Adrenal gland (tissue), 19 donors: Measurements from ENCODE around the gene STAMBPL1. TPM values are rescaled to one million over a fixed set of nuclear protein-coding genes. Genes with fewer than 3 reads are reported as not detected.

Experiments
- DNase-seq, 7 donors: peaks; one replicate each; pipeline ENCODE4 v3.0.0-alpha.2; 2019 to 2020
- H3K27ac ChIP-seq, 5 donors: fragments of 200-600 bp; sonication (generic) in 4 of 5; 1 replicate in 3 of 5; 2 replicates in 2 of 5; pipeline versions ENCODE4 v1.5.1 to v1.8.0; 2016 to 2020; ENCODE audit warnings: mild to moderate bottlenecking in 1 of 5
- H3K27me3 ChIP-seq: fragments of 200-600 bp; 2 replicates; pipeline ENCODE4 v1.8.0; 2021
- H3K36me3 ChIP-seq, 2 donors: fragments of 200-600 bp; replicated peaks in 1 of 2; 1 replicate in 1 of 2; 2 replicates in 1 of 2; pipeline versions ENCODE4 v1.5.1 to v1.8.0; 2018 to 2022
- H3K4me1 ChIP-seq, 2 donors: fragments of 200-600 bp; replicated peaks in 1 of 2; 1 replicate in 1 of 2; 2 replicates in 1 of 2; pipeline versions ENCODE4 v1.5.1 to v1.8.0; 2018 to 2021
- H3K4me3 ChIP-seq, 4 donors: fragments of 200-600 bp; sonication (generic) in 3 of 4; one replicate each; pipeline ENCODE4 v1.5.1; 2016 to 2018
- H3K9me3 ChIP-seq, 3 donors: fragments of 200-600 bp; sonication (generic) in 1 of 3; replicated peaks in 1 of 3; 1 replicate in 2 of 3; 2 replicates in 1 of 3; pipeline versions ENCODE4 v1.5.1 to v1.8.0; 2016 to 2021
- POLR2A ChIP-seq, 2 donors: fragments of 450-650 bp; IDR thresholded peaks; one replicate each; pipeline ENCODE4 v1.6.1; 2017; ENCODE audit warnings: antibody characterized with exemption in 2 of 2, mild to moderate bottlenecking in 2 of 2, moderate library complexity in 1 of 2
- WGBS, 4 donors: extraction: QIAGEN DNeasy Blood & Tissue Kit in 2 of 4; methylation state at CpG; one replicate each; pipeline versions ENCODE4 v1.1.5 to v1.1.7; 2013 to 2017; 5-methylcytosine and 5-hydroxymethylcytosine counted together
- intact Hi-C, 2 donors: fragments of 100-400 bp; cut with DNase I; formaldehyde crosslinking; loops; one replicate each; pipeline versions ENCODE4 v1.14.1 to v1.15.0; 2022 to 2023
- long read RNA-seq, 10 donors: library from polyadenylated mRNA in 3 of 10; unstranded in 2 of 10; stranded (forward) in 1 of 10; transcript quantifications; one replicate each; pipeline ENCODE4 v2.0.0 and lab custom pipeline, GENCODE V29; 2021 to 2026
- polyA plus RNA-seq, 3 donors: library from polyadenylated mRNA; stranded (reverse); fragments of 200-250 nt in 2 of 3; fragments of 350-450 nt in 1 of 3; fragmentation: Illumina TruSeq in 1 of 3; extraction: RNeasy Lipid Tissue Mini Kit (QIAGEN cat#74804) in 1 of 3; gene quantifications; one replicate each; pipeline ENCODE4 v1.2.3, GENCODE V29; 2013 to 2014
- total RNA-seq, 9 donors: library from RNA; depleted of rRNA in 4 of 9; stranded (reverse); fragments of >200 nt in 4 of 9; fragments of 120-200 nt in 1 of 9; fragmentation: NEBNext Ultra II Directional in 1 of 9; extraction: Animal tissue kit (Norgen Biotek cat#: 25700) in 1 of 9; gene quantifications; one replicate each; pipeline versions ENCODE4 v1.1.0 to v1.2.4, GENCODE V29; 2013 to 2023
- TF ChIP-seq, protein P1 (sequence below), 6 experiments: fragments of 450-650 bp in 4 of 6; fragments of 200-600 bp in 2 of 6; sonication (generic) in 1 of 6; IDR thresholded peaks; 1 replicate in 5 of 6; 2 replicates in 1 of 6; pipeline versions ENCODE4 v1.5.1 to v1.8.0; 2016 to 2021; ENCODE audit warnings: antibody characterized with exemption in 6 of 6, mild to moderate bottlenecking in 2 of 6, moderate library complexity in 1 of 6
- donor health status: healthy with polysubstance abuse.
- donor health status: Bipolar disorder and iron deficiency.
- donor health status: DM: yes; HTN: yes; CAD: no.
- donor health status: DM: no; HTN: no; CAD: no.
- donor health status: DM: no; HTN: no; CAD: no.
- donor health status: DM: yes; HTN: yes; CAD: no.

Gene STAMBPL1
- total RNA-seq, result 100 to 1,000 TPM in 1 of 9 donors, 10 to 100 TPM in 8; 11.0 to 108 (median 55.2) TPM
- polyA plus RNA-seq, result 10 to 100 TPM; 22.0 to 49.2 (median 27.0) TPM
- long read RNA-seq, donor 1, transcript STAMBPL1-203 (11 exons, 2,532 nt), result major isoform, 8 of 10 reads
- long read RNA-seq, donor 1, partial matches to known transcripts, result 0 of 10 reads
- long read RNA-seq, donor 1, other reads (novel, unspliced or antisense), result 0 of 10 reads
- long read RNA-seq, donor 2, partial matches to known transcripts, result 5 of 8 reads
- long read RNA-seq, donor 2, other reads (novel, unspliced or antisense), result 0 of 8 reads
- long read RNA-seq, donor 3, partial matches to known transcripts, result 48 of 65 reads
- long read RNA-seq, donor 3, other reads (novel, unspliced or antisense), result 13 of 65 reads
- long read RNA-seq, donor 4, transcript STAMBPL1-203 (11 exons, 2,532 nt), result major isoform, 9 of 14 reads
- long read RNA-seq, donor 4, partial matches to known transcripts, result 2 of 14 reads
- long read RNA-seq, donor 4, other reads (novel, unspliced or antisense), result 3 of 14 reads
- long read RNA-seq, donor 5, transcript STAMBPL1-203 (11 exons, 2,532 nt), result major isoform, 57 of 75 reads
- long read RNA-seq, donor 5, partial matches to known transcripts, result 4 of 75 reads
- long read RNA-seq, donor 5, other reads (novel, unspliced or antisense), result 13 of 75 reads
- long read RNA-seq, donor 6, transcript STAMBPL1-203 (11 exons, 2,532 nt), result major isoform, 5 of 11 reads
- long read RNA-seq, donor 6, partial matches to known transcripts, result 3 of 11 reads
- long read RNA-seq, donor 6, other reads (novel, unspliced or antisense), result 3 of 11 reads
- long read RNA-seq, donor 7, partial matches to known transcripts, result 0 of 3 reads
- long read RNA-seq, donor 7, other reads (novel, unspliced or antisense), result 0 of 3 reads
- long read RNA-seq, donor 8, transcript STAMBPL1-203 (11 exons, 2,532 nt), result major isoform, 7 of 10 reads
- long read RNA-seq, donor 8, partial matches to known transcripts, result 0 of 10 reads
- long read RNA-seq, donor 8, other reads (novel, unspliced or antisense), result 0 of 10 reads
- long read RNA-seq, donor 9, transcript STAMBPL1-203 (11 exons, 2,532 nt), result major isoform, 7 of 40 reads
- long read RNA-seq, donor 9, partial matches to known transcripts, result 20 of 40 reads
- long read RNA-seq, donor 9, other reads (novel, unspliced or antisense), result 11 of 40 reads
- long read RNA-seq, donor 10, transcript STAMBPL1-203 (11 exons, 2,532 nt), result major isoform, 6 of 6 reads
- long read RNA-seq, donor 10, partial matches to known transcripts, result 0 of 6 reads
- long read RNA-seq, donor 10, other reads (novel, unspliced or antisense), result 0 of 6 reads

- DNase-seq, result peak in 6 of 7 donors; percentile 36 to 78 (median 62)
- Histone ChIP-seq H3K36me3 (no peaks in the 10 kb centered on the region), H3K4me1 (peaks cover 23 to 45% of the 10 kb centered on the region in 2 donors), H3K4me3 (peak within 1 kb of the TSS; percentile 52 to 83 (median 72)), H3K27me3 (no peaks in the 10 kb centered on the region), H3K9me3 (no peaks in the 10 kb centered on the region), H3K27ac (peak within 1 kb of the TSS; percentile 26 to 98 (median 95))
- TF ChIP-seq, protein P1, sequence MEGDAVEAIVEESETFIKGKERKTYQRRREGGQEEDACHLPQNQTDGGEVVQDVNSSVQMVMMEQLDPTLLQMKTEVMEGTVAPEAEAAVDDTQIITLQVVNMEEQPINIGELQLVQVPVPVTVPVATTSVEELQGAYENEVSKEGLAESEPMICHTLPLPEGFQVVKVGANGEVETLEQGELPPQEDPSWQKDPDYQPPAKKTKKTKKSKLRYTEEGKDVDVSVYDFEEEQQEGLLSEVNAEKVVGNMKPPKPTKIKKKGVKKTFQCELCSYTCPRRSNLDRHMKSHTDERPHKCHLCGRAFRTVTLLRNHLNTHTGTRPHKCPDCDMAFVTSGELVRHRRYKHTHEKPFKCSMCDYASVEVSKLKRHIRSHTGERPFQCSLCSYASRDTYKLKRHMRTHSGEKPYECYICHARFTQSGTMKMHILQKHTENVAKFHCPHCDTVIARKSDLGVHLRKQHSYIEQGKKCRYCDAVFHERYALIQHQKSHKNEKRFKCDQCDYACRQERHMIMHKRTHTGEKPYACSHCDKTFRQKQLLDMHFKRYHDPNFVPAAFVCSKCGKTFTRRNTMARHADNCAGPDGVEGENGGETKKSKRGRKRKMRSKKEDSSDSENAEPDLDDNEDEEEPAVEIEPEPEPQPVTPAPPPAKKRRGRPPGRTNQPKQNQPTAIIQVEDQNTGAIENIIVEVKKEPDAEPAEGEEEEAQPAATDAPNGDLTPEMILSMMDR (IDR thresholded peaks at IDR 0.05), result no peak
- TF ChIP-seq POLR2A (IDR thresholded peaks at IDR 0.05), result no peak
- WGBS, 4 donors, result 2 to 6% (median 3%) methylated on average over 19 to 26 of the region's 26 CpGs
- intact Hi-C loops, result no loop called here
Observed at GRCh38 chr10:88879534-88880281, at the start of gene STAMBPL1. STAMBPL1 (plus strand) TSS chr10:88880245; CDS start chr10:88901709, 21,464 bp downstream.

- no peaks in the 10 kb centered on the region for H3K27me3 ChIP-seq
- H3K4me1 ChIP-seq, result peaks cover 0 to 13% of the 10 kb centered on the region in 2 donors
- intact Hi-C loops, result loop anchor here (10.0 kb wide), 1 partner anchor 384 kb away; no protein-coding TSS in a partner anchor
- no peak for TF ChIP-seq POLR2A (IDR thresholded peaks at IDR 0.05)
- TF ChIP-seq, protein P1 (IDR thresholded peaks at IDR 0.05), result no peak
- H3K27ac ChIP-seq, result no peak overlapping the region
- H3K9me3 ChIP-seq, result no peaks in the 10 kb centered on the region
- no peak for DNase-seq
- H3K36me3 ChIP-seq, result no peaks in the 10 kb centered on the region
- no peak overlapping the region for H3K4me3 ChIP-seq
- WGBS, 4 donors, result 85 to 90% (median 88%) methylated on average over 9 of the region's 9 CpGs
Observed at GRCh38 chr10:88830643-88831268, 49.3 kb upstream of the STAMBPL1 start.

DNA sequence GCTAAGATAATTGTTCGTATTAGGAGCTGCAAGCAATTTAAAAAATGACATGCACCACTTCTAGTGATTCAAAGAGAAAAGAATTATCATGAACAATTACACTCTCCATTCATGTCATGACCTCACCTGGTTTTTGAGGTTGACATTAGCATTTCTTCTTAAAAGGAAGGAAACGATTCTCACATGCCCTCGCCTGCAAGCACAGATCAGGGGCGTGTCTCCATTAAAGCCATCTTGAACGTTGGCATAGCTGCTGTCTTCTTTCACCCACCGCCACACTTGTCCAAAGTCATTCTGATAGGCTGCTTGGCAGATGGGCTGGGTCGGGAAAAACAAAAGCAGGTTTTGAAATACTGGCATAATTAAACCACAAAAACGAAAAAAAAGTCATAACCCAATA lies 48.3 kb upstream of the STAMBPL1 start:
- intact Hi-C loops, result loop anchor here (10.0 kb wide), 1 partner anchor 383 kb away; no protein-coding TSS in a partner anchor
- H3K4me1 ChIP-seq, result peaks cover 0 to 16% of the 10 kb centered on the region in 2 donors

More for the DNA sequence above, 48.3 kb upstream of the STAMBPL1 start:
- 77 to 79% (median 78%) methylated on average over 8 of the region's 8 CpGs for WGBS, 4 donors
- Histone ChIP-seq H3K36me3 (no peaks in the 10 kb centered on the region), H3K4me3 (no peak overlapping the region), H3K27me3 (no peaks in the 10 kb centered on the region), H3K9me3 (no peaks in the 10 kb centered on the region), H3K27ac (no peak overlapping the region)
- no peak for DNase-seq
- no peak for TF ChIP-seq POLR2A (IDR thresholded peaks at IDR 0.05)
- TF ChIP-seq, protein P1 (IDR thresholded peaks at IDR 0.05), result no peak
